H1 (cell line): ENCODE results near the gene HDAC11. TPM values are rescaled to one million over a fixed set of nuclear protein-coding genes. Genes with fewer than 3 reads are reported as not detected.
A peak's percentile ranks its signal among the peaks of the same experiment; 100 is the strongest.

Experiments used
- BRCA1 ChIP-seq: IDR thresholded peaks from 2 replicates; pipeline ENCODE4 v1.6.1; 2012; ENCODE audit warnings: low read depth, low read length, improper control_type of control experiment
- CBX5 ChIP-seq: fragments of 300-800, 300-1000 bp; sonication (generic); IDR thresholded peaks from 2 replicates; pipeline ENCODE4 v1.7.1; 2016; ENCODE audit warnings: antibody characterized with exemption, low read length, low read depth
- CBX8 ChIP-seq: fragments of 300-800, 300-1000 bp; sonication (generic); IDR thresholded peaks from 2 replicates; pipeline ENCODE4 v1.7.1; 2016; ENCODE audit warnings: low read depth, low read length, borderline replicate concordance
- EP300 ChIP-seq, 2 experiments: IDR thresholded peaks; 1 replicate in 1 of 2; 2 replicates in 1 of 2; pipeline ENCODE4 v1.6.1; 2011 to 2012; ENCODE audit warnings: low read depth in 2 of 2, low read length in 2 of 2, mild to moderate bottlenecking in 2 of 2, borderline replicate concordance in 1 of 2, inconsistent platforms in 1 of 2, moderate library complexity in 1 of 2
- KDM1A ChIP-seq: fragments of 200-600, 300-600 bp; sonication (generic); IDR thresholded peaks from 2 replicates; pipeline ENCODE4 v1.7.1; 2016; ENCODE audit warnings: mild to moderate bottlenecking, low read length, borderline replicate concordance
- NANOG ChIP-seq: IDR thresholded peaks from 2 replicates; pipeline ENCODE4 v1.6.1; 2011; ENCODE audit warnings: low read length, low read depth, mild to moderate bottlenecking, inconsistent platforms; ENCODE audit not compliant: insufficient read depth, poor library complexity, severe bottlenecking
- NRF1 ChIP-seq: IDR thresholded peaks from 2 replicates; pipeline ENCODE4 v1.6.1; 2011; ENCODE audit warnings: mild to moderate bottlenecking, low read depth, low read length, improper control_type of control experiment
- PHF8 ChIP-seq: fragments of 200-600 bp; sonication (generic); conservative IDR thresholded peaks from 2 replicates; pipeline ENCODE4 v1.7.1; 2012; ENCODE audit warnings: low read depth, mild to moderate bottlenecking, inconsistent platforms, low read length, moderate library complexity
- RFX5 ChIP-seq: IDR thresholded peaks from 2 replicates; pipeline ENCODE4 v1.6.1; 2011; ENCODE audit warnings: low read depth, low read length, improper control_type of control experiment, borderline replicate concordance
- RXRA ChIP-seq: IDR thresholded peaks from 2 replicates; pipeline ENCODE4 v1.6.1; 2011; ENCODE audit warnings: low read depth, mild to moderate bottlenecking, low read length, moderate library complexity; ENCODE audit not compliant: insufficient read depth
- SP1 ChIP-seq: IDR thresholded peaks from 2 replicates; pipeline ENCODE4 v1.6.1; 2011; ENCODE audit warnings: low read depth, low read length
- SRF ChIP-seq: IDR thresholded peaks from 2 replicates; pipeline ENCODE4 v1.6.1; 2011; ENCODE audit warnings: mild to moderate bottlenecking, low read depth, low read length, moderate library complexity
- SUZ12 ChIP-seq: fragments of 200-600 bp; sonication (generic); IDR thresholded peaks from 2 replicates; pipeline ENCODE4 v1.6.1; 2012; ENCODE audit warnings: mild to moderate bottlenecking, inconsistent platforms, low read length, moderate library complexity, mixed read lengths
- TAF1 ChIP-seq: IDR thresholded peaks from 2 replicates; pipeline ENCODE4 v1.6.1; 2011; ENCODE audit warnings: mild to moderate bottlenecking, low read depth, low read length
- polyA plus RNA-seq, 7 experiments: library from polyadenylated mRNA; depleted of rRNA in 3 of 7; stranded (reverse) in 5 of 7; unstranded in 2 of 7; fragments of >200 nt in 5 of 7; fragments of 200-250 nt in 2 of 7; gene quantifications; 1 replicate in 5 of 7; 2 replicates in 1 of 7; 4 replicates in 1 of 7; pipeline versions ENCODE4 v1.2.1 to v1.2.3, GENCODE V29; 2011 to 2013; ENCODE audit warnings: missing spikeins in 2 of 7, mixed read lengths in 2 of 7
- total RNA-seq: library from RNA; stranded (reverse); fragmentation: NEBNext Ultra II Directional; extraction: Animal tissue kit (Norgen Biotek cat#: 25700); gene quantifications from 2 replicates; pipeline ENCODE4 v1.2.1, GENCODE V29; 2021
- TF ChIP-seq, protein P1 (sequence below), 3 experiments: IDR thresholded peaks; 1 replicate in 2 of 3; 2 replicates in 1 of 3; pipeline versions ENCODE4 v1.5.1 to v1.6.1; 2011; ENCODE audit warnings: low read length in 3 of 3, mild to moderate bottlenecking in 3 of 3, inconsistent platforms in 2 of 3, low read depth in 1 of 3, moderate library complexity in 1 of 3; ENCODE audit not compliant: insufficient read depth in 1 of 3; ENCODE audit errors: control extremely low read depth in 1 of 3
- TF ChIP-seq, protein P2 (sequence below): IDR thresholded peaks from 2 replicates; pipeline ENCODE4 v1.6.1; 2012; ENCODE audit warnings: low read length, inconsistent platforms

Gene HDAC11
- total and polyA plus RNA-seq, 2 of the 8 experiments (the other 6 are each of a cell fraction or from before 2014, with no cell fraction given) = 6.8 to 7.4 TPM

DNA sequence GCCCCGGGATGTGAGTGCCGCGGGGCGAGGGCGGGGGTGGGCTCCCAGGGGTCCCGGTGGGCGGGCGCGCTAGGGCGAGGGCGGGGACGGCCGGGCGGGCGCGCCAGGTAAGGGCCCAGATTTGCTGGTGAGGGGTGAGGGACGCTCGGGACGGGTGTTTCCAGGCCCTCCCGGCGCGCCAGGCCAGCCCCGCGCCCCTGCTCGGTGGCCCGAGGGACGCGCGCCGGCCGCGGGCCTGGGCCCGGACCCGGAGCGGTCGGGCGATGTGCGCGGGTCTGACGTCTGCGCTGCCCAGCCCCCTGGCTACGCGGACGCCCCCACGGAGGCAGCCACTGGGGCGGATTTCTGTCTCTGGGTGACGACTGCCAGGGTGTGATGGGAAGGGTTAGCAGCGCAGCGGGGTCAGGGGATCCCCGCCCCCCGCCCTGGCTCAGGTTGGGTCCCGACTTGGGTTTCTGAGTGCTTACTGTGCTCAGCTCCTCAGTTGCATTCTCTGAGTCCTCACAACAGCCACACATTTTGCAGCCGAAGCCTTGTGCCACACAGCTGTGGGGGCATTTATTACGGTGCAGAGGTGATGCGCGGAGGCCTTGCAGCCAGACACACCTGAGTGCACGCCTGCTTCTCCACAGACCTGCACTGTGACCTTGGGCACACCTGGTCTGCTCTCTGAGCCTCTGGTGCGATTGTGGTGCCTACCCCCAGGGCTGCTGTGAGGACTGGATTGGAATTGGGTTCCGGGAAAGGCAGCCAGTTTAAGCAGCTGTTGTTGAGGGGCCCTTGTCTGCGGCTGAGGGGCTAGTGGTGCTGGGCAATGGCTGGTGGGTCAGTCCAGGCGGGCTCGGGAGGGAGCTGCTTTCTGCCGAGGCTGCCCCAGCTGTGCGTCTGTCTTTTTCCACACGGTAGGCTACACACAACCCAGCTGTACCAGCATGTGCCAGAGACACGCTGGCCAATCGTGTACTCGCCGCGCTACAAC, 523 bp downstream of the HDAC11 start (continued):
- TF ChIP-seq SRF (no peak), KDM1A (no peak), NANOG (no peak), NRF1 (no peak), SUZ12 (0 out of 2 replicates have a peak, but pooled peaks have one; percentile 28), CBX8 (no peak), RXRA (no peak), SP1 (no peak), PHF8 (peak; percentile 25; the same call in 1 of the 2 replicates), TAF1 (no peak), RFX5 (no peak), EP300 (IDR thresholded peaks at IDR 0.05; ENCODE audit: borderline replicate concordance in 1 of 2, low read depth in 2 of 2, low read length in 2 of 2) (no peak), CBX5 (no peak), BRCA1 (no peak)
- TF ChIP-seq, protein P1, sequence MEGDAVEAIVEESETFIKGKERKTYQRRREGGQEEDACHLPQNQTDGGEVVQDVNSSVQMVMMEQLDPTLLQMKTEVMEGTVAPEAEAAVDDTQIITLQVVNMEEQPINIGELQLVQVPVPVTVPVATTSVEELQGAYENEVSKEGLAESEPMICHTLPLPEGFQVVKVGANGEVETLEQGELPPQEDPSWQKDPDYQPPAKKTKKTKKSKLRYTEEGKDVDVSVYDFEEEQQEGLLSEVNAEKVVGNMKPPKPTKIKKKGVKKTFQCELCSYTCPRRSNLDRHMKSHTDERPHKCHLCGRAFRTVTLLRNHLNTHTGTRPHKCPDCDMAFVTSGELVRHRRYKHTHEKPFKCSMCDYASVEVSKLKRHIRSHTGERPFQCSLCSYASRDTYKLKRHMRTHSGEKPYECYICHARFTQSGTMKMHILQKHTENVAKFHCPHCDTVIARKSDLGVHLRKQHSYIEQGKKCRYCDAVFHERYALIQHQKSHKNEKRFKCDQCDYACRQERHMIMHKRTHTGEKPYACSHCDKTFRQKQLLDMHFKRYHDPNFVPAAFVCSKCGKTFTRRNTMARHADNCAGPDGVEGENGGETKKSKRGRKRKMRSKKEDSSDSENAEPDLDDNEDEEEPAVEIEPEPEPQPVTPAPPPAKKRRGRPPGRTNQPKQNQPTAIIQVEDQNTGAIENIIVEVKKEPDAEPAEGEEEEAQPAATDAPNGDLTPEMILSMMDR (IDR thresholded peaks at IDR 0.05; ENCODE audit: control extremely low read depth in 1 of 3, insufficient read depth in 1 of 3, low read depth in 1 of 3, low read length in 3 of 3) = no peak
- TF ChIP-seq, protein P2, sequence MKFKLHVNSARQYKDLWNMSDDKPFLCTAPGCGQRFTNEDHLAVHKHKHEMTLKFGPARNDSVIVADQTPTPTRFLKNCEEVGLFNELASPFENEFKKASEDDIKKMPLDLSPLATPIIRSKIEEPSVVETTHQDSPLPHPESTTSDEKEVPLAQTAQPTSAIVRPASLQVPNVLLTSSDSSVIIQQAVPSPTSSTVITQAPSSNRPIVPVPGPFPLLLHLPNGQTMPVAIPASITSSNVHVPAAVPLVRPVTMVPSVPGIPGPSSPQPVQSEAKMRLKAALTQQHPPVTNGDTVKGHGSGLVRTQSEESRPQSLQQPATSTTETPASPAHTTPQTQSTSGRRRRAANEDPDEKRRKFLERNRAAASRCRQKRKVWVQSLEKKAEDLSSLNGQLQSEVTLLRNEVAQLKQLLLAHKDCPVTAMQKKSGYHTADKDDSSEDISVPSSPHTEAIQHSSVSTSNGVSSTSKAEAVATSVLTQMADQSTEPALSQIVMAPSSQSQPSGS = no peak
